Coronary artery (tissue), 2 donors: ENCODE results near the gene COL4A6.

Experiments
- DNase-seq: peaks from one replicate; pipeline ENCODE4 v3.0.0-alpha.2; 2017; ENCODE audit warnings: low spot score
- H3K27ac ChIP-seq, 2 donors: fragments of 200-600 bp; sonication (generic); one replicate each; pipeline ENCODE4 v1.5.1; 2016 to 2019
- H3K4me3 ChIP-seq: fragments of 200-600 bp; sonication (generic); 2 replicates; pipeline ENCODE4 v1.5.1; 2016; ENCODE audit warnings: mild to moderate bottlenecking, moderate library complexity
- CTCF ChIP-seq: fragments of 200-600 bp; sonication (generic); IDR thresholded peaks from one replicate; pipeline ENCODE4 v1.5.1; 2019; ENCODE audit warnings: antibody characterized with exemption

Gene COL4A6

GRCh38 chrX:108138814-108139702 is 299.2 kb downstream of the COL4A6 start:
- no peak for TF ChIP-seq CTCF
- DNase-seq: no peak
- Histone ChIP-seq H3K4me3 (no peak overlapping the region), H3K27ac (no peak overlapping the region)

GRCh38 chrX:108134724-108135123 is 303.5 kb downstream of the COL4A6 start:
- H3K27ac ChIP-seq: no peak overlapping the region
- no peak overlapping the region for H3K4me3 ChIP-seq
- TF ChIP-seq CTCF: no peak
- DNase-seq: no peak

GRCh38 chrX:108132876-108133275 is 305.3 kb downstream of the COL4A6 start:
- no peak for TF ChIP-seq CTCF
- DNase-seq: no peak
- Histone ChIP-seq H3K4me3 (no peak overlapping the region), H3K27ac (no peak overlapping the region)

- Histone ChIP-seq H3K27ac (no peak overlapping the region), H3K4me3 (no peak overlapping the region)
- no peak for DNase-seq
- TF ChIP-seq CTCF: no peak
Measured at GRCh38 chrX:108132034-108132433, 306.2 kb downstream of the COL4A6 start.

- no peak for DNase-seq
- Histone ChIP-seq H3K27ac (no peak overlapping the region), H3K4me3 (no peak overlapping the region)
- no peak for TF ChIP-seq CTCF
Measured at GRCh38 chrX:108131471-108131870, 306.8 kb downstream of the COL4A6 start.

GRCh38 chrX:108130889-108131288 is 307.3 kb downstream of the COL4A6 start:
- TF ChIP-seq CTCF: no peak
- Histone ChIP-seq H3K4me3 (no peak overlapping the region), H3K27ac (no peak overlapping the region)
- DNase-seq: no peak

GRCh38 chrX:108127152-108127551 is 311.1 kb downstream of the COL4A6 start:
- H3K4me3 ChIP-seq: no peak overlapping the region
- H3K27ac ChIP-seq: no peak overlapping the region
- TF ChIP-seq CTCF: no peak
- no peak for DNase-seq
